HG03045 (cell line): Measurements from ENCODE around the gene OSER1.
"Not testable (repeated sequence)": the region's sequence is repeated elsewhere in the genome, so short reads cannot be mapped to it uniquely, and the experiment has no call there.

Experiments used
- ATAC-seq: cut with Tn5 transposase; IDR thresholded peaks from one replicate; pipeline ENCODE4 v1.9.1; 2021; ENCODE audit warnings: mild to moderate bottlenecking, moderate library complexity; ENCODE audit not compliant: unreplicated experiment

Gene OSER1

DNA sequence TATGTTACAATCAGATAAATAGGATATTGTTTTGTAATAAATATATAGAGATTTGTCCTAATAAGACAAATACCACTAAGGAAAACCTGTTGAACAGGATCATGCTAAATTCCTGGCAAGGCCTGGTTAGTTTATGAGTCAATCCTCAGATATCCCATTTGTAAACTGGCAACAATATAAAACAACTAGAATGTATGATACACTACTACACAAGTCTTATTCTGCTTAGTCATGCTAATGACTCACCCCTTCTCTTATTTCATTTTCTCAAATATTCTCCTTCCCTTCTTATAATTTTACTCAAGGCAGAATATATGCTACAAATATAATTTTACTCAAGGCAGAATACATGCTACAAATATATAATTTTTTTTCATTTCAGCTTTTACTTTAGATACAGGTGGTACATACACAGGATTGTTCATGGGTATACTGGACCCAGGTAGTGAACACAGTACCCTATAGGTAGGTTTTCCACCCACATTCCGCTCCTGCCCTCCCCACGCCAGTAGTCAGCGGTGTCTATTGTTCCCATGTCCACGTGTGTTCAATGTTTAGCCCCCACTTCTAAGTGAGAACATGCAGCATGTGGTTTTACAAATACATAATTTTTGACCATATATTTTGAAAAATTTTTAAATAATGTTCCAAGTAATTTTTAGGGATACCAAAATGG lies 6.3 kb downstream of the OSER1 start:
- no peak for ATAC-seq

DNA sequence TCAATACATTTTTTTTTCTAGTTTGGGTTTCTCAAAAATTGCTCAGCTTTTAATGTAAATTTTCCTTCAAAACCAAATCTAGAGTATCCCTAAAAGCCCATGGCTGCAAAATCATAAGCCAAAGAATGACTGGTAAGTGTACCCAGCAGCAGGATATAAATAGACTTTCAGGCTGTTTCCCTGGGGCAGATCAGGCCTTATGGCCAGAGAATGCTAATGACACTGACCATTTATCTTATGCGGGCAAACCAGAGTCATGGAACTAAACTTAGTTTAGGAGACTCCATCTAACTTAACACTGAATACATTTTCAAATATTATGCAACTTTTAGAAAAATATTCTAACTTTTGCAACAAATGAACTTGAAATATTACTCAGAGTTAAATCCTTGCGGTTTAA lies 7.4 kb downstream of the OSER1 start:
- no peak for ATAC-seq

- ATAC-seq = no peak
Measured at GRCh38 chr20:44200983-44201382, 9.6 kb downstream of the OSER1 start.

DNA sequence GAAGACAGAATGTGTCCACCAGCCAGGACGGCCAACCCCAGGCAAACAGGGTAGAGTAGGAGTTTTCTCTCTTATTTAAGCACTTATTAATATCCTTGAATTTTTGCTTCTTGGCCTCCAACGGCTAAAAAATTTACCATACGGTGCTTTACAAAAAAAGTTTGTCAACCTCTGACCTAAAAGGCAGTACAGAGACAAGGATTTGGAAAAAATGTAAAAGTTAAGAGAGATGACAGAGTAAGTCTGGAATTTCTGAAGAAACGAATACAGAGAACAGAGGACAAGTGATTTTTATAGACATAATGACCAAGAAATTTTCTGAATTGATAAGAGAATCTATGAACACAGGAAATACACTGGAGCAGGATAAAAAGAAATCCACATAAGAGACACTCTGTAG lies 10.2 kb downstream of the OSER1 start:
- ATAC-seq = no peak

DNA sequence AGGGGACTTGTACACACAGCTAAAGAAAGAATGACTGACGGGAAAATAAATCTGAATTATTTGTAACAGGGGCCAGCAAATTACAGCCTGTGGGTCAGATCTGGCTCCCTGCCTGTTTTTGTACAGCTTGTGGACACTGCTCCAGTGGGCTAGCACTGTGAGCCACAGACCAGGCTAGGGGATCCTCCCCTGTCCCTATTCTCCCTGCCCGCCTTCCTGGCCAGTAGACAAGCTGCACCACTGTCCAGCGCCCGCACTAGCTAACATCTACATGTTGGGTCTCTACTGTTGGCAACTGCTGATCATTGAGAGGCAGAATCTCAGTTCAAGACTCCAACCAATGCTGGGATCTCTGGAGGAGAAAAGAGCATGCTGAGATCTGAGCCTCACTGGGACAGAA lies 10.7 kb downstream of the OSER1 start:
- no peak for ATAC-seq

DNA sequence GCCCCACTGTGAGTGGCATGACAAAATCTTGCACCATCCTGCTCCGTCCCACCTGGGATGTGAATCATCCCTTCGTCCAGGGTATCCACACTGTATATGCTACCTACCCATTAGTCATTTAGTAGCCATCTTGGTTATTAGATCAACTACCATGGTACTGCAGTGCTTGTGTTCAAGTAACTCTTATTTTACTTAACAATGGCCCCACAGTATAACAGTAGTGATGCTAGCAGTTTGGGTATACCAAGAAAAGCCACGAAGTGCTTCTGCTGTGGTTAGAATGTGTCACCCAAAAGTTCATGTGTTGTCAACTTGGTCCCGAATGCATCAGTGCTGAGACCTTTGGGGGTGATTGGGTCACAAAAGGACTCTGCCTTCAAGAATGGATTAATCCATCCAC lies 11.7 kb downstream of the OSER1 start:
- ATAC-seq = no peak

DNA sequence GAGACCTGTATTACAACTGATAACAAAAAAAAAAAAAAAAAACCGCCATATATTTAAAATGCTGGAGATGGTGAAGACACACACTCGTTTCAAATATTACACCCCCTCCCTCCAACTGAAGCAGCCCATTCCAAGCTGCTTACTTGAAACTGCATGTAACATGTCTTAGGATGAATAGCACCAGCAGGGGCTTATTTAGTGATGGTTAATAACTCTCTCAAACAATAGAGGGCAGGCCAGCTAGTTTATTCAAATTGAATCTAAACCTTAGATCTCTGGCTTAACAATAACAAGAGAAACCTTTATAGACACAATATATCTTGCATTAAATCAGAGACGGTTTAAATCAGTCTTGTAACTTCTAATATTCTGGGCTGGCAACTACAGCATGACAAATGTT lies 14.3 kb downstream of the OSER1 start:
- no peak for ATAC-seq

- ATAC-seq = no peak
Measured at GRCh38 chr20:44195605-44196004, 15.0 kb downstream of the OSER1 start.

- ATAC-seq = no peak
Measured at GRCh38 chr20:44193801-44194200, 16.8 kb downstream of the OSER1 start.

DNA sequence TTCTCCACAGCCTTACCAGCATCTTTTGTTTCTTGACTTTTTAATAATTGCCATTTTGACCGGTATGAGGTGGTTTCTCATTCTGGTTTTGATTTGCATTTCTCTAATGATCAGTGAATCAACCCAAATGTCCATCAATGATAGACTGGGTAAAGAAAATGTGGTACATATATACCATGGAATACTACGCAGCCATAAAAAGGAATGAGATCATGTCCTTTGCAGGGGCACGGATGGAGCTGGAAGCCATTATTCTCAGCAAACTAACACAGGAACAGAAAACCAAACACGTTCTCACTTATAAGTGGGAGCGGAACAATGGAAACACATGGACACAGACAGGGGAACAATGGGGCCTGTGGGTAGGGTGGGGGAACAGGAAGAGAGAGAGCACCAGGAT lies 18.9 kb downstream of the OSER1 start:
- ATAC-seq = not testable (repeated sequence)

- ATAC-seq = not testable (repeated sequence)
Measured at GRCh38 chr20:44190197-44190852, 20.2 kb downstream of the OSER1 start.

DNA sequence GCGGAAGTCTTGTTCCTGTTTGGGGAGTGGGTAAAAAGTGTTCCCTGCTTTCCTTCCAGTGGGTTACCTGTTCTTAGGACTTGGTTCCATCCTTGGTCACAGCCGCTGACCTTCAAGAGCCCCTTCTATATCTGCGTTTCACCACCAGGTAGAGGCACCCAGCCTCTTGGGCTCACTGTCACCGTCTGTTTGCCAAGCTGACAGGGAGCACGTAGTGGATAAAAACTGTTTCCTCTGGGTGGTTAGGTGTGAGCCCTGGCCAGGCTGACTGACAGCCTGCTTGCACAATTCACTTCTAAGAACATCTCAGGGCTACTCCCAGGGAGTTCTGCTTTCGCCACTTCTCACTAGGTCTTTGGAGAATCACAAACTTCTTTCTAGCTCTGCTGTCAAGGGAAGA lies 21.8 kb downstream of the OSER1 start:
- no peak for ATAC-seq

- ATAC-seq = no peak
Measured at GRCh38 chr20:44187772-44188709, 22.5 kb downstream of the OSER1 start.

DNA sequence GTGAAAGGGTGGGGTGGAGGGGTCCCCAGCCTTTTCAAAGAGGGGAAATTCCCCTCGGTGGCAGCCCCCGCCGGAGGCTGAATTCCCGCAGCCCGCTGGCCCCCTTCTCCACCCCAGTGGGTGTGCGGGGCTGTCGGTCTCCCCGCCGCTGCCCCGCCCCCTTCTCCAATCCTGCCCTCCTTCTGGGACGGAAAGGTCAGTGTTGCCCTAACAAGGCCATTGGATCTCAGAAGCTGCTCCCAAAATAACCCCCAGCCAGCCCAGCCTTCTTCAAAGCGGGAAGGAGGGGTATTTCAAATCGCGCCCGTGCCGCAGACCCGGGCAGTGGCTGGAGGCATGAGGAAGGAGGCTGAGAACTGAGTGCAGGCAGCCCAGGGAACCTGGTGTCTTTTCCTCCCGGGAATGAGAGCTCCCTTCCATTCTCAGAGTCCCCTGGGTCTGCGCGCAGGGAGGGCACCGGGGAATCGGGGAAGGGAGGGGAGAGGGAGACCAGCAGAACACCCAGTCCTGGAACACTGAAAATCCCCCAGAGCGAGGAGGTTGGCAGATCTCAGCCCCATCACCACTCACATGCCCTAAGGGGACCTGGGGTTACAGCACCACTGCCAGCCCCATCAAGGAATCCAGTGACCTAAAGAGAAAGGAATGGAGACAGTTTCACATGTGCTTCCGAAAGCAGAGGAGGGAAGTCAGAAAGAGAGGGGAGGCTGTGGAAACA lies 23.4 kb downstream of the OSER1 start, which contains the start of gene JPH2:
Gene JPH2, minus strand, starts transcription at position 135 of the 718 bp plus-strand sequence. CDS start 483 bp downstream, outside the sequence.
- ATAC-seq = no peak

DNA sequence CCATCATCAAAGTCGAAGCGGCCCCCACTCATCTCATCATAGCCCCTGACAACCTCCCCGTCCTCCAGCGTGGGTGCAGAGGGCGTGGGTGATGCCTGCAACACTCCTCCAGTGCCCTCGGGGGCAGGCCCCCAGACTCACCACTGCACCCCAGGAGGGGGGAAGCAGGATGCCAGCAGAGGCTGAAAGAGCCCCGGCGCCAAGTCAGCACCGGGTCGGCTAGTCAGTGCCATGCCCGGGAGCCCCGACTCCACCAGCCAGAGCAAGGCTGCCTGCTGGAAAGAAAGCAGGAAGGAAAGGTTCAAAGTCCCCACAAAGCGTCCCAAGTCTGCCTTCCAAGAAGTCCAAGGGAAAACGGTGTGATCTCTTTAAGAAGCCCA lies 23.9 kb downstream of the OSER1 start:
- ATAC-seq = no peak

- ATAC-seq = no peak
Measured at GRCh38 chr20:44186201-44186600, 24.4 kb downstream of the OSER1 start.

- ATAC-seq = no peak
Measured at GRCh38 chr20:44185574-44185973, 25.0 kb downstream of the OSER1 start.

DNA sequence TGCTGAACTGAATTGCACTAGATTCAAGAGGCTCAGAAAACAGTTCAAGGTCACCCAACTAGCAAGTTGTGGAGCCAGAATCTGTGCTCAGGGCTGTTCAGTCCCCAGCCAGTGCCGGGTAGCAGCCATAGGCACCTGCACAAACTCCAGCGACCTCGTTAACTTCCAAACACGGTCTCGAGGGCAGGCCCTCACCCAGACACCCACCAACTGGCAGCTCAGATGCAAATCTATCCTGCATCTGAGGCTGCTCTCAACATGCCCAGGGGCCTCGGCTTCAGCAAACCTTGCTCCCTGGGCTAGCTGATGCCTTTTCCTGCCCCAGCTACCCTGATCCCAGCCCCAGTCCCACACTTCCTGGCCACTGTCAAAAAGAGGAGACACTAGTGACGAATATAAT lies 27.3 kb downstream of the OSER1 start:
- ATAC-seq = no peak

DNA sequence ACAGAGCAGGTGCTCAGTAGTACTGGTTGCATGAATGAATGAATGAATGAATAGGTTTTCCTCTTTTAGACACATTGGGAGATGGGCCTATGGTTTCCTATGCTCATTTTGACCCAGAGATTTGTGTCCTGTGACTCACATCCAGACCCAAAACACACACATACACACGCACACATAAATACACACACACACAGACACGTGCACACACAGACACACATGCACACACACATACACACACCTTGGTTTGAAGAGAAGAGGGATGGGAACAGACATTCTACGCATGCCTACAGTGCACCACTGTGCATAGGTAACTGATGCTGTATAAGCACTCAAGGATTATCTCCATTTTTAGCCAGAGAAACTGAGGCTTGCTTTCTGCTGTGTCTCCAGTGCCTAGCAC lies 27.7 kb downstream of the OSER1 start:
- ATAC-seq = no peak

DNA sequence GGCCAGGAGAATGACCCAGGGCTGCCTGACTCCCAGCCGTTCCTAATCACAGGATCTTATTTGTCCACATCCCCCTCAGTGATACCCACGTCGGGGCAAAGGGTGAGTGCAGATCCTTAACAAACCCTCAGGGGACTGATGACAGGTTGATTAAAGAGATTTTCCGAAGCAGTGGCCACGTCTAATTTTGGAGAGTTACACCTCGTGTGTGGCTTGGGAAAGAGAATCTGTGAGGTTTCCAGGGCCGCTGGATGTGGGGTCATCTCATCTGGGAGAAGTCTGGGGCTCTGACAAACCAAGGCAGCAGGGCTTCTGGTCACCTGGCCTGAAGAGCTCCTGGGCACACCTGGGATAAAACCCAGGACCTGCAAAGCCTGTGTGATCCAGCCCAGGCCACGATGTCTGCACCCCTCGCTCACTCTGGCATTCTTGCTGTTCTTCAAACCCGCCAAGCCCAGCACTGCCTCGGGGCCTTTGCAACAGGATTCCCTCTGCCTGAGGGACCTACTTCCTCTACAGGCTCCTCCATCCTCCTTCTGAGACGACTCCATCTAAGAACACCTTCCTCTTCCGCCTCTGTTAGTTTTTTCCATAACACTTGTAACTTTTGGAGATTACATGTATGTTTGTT lies 28.3 kb downstream of the OSER1 start:
- no peak for ATAC-seq

- ATAC-seq = no peak
Measured at GRCh38 chr20:44181611-44182010, 29.0 kb downstream of the OSER1 start.
